ENCODE measurements around the gene WWOX.

Gene WWOX

DNA sequence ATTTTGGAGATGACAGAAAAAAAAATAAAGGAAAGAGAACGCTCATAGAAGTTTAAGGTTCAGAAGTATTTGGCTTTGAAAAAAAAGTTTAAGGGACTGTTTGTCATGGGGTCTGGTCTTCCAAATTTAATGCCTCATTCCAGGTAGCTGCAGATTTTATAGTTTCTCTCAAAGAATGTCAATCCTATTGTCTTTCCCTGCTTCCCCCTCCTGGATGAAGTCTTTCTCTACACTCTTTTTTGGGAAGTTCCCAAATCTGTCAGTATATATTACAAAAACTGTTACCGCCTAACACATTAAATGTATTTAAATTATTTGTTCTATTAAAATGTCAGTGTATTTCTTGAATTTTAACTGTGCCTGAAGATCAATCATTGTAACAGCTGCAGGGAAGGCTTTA is 1043.6 kb downstream of the WWOX start:
- TF ChIP-seq FOXP2 (optimal IDR thresholded peaks at IDR 0.05; ENCODE audit: control extremely low read depth, extremely low read length, insufficient read depth), result no peak
- no peak for TF ChIP-seq EZH2 (IDR thresholded peaks at IDR 0.05)
- TF ChIP-seq POLR2AphosphoS5 (IDR thresholded peaks at IDR 0.05; ENCODE audit: borderline replicate concordance, low read depth, low read length), result no peak
- H3K27ac ChIP-seq, result no peak overlapping the region
- DNase-seq (ENCODE audit: low read depth, low spot score), result no peak
- no peaks in the 10 kb centered on the region for H3K36me3 ChIP-seq (ENCODE audit: insufficient read depth, low read length)
- no peak overlapping the region for H3K9ac ChIP-seq (ENCODE audit: insufficient read length)
- H3K9me3 ChIP-seq (ENCODE audit: low read depth, low read length), result no peaks in the 10 kb centered on the region
- H3K4me3 ChIP-seq, result no peak overlapping the region

DNA sequence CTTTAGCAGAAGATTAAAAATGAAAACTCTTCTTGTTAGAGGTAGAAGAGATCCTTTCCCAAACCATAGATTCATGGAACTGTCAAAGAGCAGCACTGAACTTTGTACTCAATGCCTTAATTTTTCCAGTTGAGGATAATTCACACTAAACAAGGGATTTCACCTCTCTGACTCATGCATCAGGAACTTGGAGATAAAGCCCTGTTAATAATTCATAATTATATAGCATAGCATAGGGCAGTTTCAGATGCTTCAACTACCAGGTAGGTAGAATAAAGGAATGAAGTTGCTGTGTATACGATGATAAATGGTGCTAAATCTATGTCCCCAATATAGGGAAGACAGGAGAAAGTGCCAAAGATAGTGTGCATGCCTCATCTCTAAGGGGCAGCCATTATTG is 1050.7 kb downstream of the WWOX start:
- no peak for TF ChIP-seq POLR2AphosphoS5 (IDR thresholded peaks at IDR 0.05; ENCODE audit: borderline replicate concordance, low read depth, low read length)
- TF ChIP-seq FOXP2 (optimal IDR thresholded peaks at IDR 0.05; ENCODE audit: control extremely low read depth, extremely low read length, insufficient read depth), result no peak
- no peak for TF ChIP-seq EZH2 (IDR thresholded peaks at IDR 0.05)
- no peaks in the 10 kb centered on the region for H3K36me3 ChIP-seq (ENCODE audit: insufficient read depth, low read length)
- no peak overlapping the region for H3K27ac ChIP-seq
- no peak overlapping the region for H3K9ac ChIP-seq (ENCODE audit: insufficient read length)
- DNase-seq (ENCODE audit: low read depth, low spot score), result no peak
- no peaks in the 10 kb centered on the region for H3K9me3 ChIP-seq (ENCODE audit: low read depth, low read length)
- H3K4me3 ChIP-seq, result no peak overlapping the region

DNA sequence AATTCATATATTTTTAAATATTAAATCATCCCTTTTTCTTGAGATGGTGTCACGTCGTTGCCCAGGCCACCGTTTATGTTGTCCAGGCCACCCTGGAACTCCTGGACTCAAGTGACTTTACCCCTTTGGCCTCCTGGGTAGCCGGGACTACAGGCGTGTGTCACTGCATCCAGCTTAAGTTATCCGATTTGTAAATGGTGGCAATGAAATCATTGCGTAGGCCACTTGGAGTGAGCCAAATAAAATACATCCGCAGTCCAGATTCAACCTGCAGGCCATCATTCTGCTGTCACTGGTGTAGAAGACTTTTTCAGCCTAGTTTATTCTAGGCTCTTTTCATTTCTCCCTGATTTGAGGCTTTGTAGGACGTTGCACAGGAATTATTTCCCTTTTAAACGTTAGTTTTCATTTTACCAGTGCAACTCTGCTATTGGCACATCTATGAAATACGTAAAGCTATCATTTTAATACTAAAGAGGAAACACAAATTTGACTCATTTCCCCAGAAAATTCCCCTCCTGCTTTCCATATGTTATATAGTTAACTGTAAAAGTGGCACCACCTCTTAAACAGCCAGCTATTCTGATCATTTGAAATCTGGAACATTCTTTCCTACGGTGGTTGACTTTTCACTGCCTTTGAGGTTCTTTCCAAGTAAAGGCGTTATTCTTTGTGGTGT is 1051.3 kb downstream of the WWOX start:
- H3K9me3 ChIP-seq (ENCODE audit: low read depth, low read length), result no peaks in the 10 kb centered on the region
- H3K36me3 ChIP-seq (ENCODE audit: insufficient read depth, low read length), result no peaks in the 10 kb centered on the region
- TF ChIP-seq POLR2AphosphoS5 (IDR thresholded peaks at IDR 0.05; ENCODE audit: borderline replicate concordance, low read depth, low read length) (no peak), FOXP2 (optimal IDR thresholded peaks at IDR 0.05; ENCODE audit: control extremely low read depth, extremely low read length, insufficient read depth) (no peak), EZH2 (IDR thresholded peaks at IDR 0.05) (no peak)
- DNase-seq (ENCODE audit: low read depth, low spot score), result no peak
- H3K9ac ChIP-seq (ENCODE audit: insufficient read length), result no peak overlapping the region
- H3K27ac ChIP-seq, result no peak overlapping the region
- no peak overlapping the region for H3K4me3 ChIP-seq

DNA sequence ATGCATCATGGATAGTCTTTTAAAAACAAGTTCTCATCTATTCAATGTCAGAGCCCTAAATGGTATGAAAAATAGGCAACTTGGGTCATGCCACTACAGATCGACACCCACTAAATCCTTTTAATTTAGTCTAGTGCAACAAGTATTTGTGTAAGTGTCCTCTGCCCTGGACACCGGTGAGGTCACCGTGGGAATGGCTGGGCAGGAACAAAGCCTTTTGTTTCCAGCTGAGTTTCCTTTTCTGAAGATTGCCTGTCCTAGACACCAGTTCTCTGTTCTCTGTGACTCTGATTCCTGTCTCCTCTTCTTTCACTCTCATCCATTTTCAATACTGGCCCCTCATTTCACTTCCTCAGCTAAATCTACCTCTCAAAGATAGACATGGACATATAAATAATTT is 1054.6 kb downstream of the WWOX start:
- Histone ChIP-seq H3K27ac (no peak overlapping the region), H3K9ac (ENCODE audit: insufficient read length) (no peak overlapping the region), H3K4me3 (no peak overlapping the region), H3K9me3 (ENCODE audit: low read depth, low read length) (no peaks in the 10 kb centered on the region), H3K36me3 (ENCODE audit: insufficient read depth, low read length) (no peaks in the 10 kb centered on the region)
- TF ChIP-seq FOXP2 (optimal IDR thresholded peaks at IDR 0.05; ENCODE audit: control extremely low read depth, extremely low read length, insufficient read depth) (no peak), POLR2AphosphoS5 (IDR thresholded peaks at IDR 0.05; ENCODE audit: borderline replicate concordance, low read depth, low read length) (no peak), EZH2 (IDR thresholded peaks at IDR 0.05) (no peak)
- DNase-seq (ENCODE audit: low read depth, low spot score), result no peak

DNA sequence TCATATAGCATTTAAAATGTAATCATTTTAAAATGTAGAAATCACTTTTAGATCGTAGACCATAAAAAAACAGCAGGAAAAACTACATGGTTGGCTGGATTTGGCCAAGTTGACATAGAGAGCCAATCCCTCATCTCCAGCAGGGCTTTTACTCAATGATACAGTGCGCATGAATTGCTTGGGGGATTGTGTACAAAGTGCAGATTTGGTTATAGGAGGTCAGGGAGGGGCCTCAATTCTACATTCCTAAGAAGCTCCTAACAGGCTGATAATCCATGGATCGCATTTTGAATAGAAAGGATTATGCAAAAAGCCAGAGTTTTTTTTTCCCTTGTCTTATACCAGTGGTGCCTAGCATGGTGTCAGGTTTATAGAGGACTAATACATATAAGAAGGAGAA is 1056.0 kb downstream of the WWOX start:
- H3K4me3 ChIP-seq, result no peak overlapping the region
- H3K36me3 ChIP-seq (ENCODE audit: insufficient read depth, low read length), result no peaks in the 10 kb centered on the region
- no peaks in the 10 kb centered on the region for H3K9me3 ChIP-seq (ENCODE audit: low read depth, low read length)
- no peak overlapping the region for H3K9ac ChIP-seq (ENCODE audit: insufficient read length)
- no peak for DNase-seq (ENCODE audit: low read depth, low spot score)
- TF ChIP-seq POLR2AphosphoS5 (IDR thresholded peaks at IDR 0.05; ENCODE audit: borderline replicate concordance, low read depth, low read length) (no peak), EZH2 (IDR thresholded peaks at IDR 0.05) (no peak), FOXP2 (optimal IDR thresholded peaks at IDR 0.05; ENCODE audit: control extremely low read depth, extremely low read length, insufficient read depth) (no peak)
- no peak overlapping the region for H3K27ac ChIP-seq

DNA sequence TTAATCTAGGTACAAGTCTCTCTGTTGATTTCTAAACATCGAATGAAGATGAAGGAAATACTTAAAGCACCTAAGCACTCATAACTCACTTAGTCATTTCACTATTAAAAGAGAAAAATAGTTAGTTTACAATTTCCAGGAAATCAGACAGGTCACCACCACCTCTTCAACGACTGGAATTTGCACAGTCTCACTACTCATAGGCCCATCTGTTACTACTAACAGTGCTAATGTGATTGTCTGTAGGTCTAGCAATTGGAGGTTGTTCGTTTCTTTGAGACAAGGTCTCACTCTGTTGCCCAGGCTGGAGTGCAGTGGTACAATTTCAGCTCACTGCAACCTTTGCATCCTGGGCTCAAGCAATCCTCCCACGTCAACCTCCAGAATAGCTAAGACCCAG is 1056.5 kb downstream of the WWOX start:
- no peak for DNase-seq (ENCODE audit: low read depth, low spot score)
- Histone ChIP-seq H3K9me3 (ENCODE audit: low read depth, low read length) (no peaks in the 10 kb centered on the region), H3K9ac (ENCODE audit: insufficient read length) (no peak overlapping the region), H3K36me3 (ENCODE audit: insufficient read depth, low read length) (no peaks in the 10 kb centered on the region), H3K27ac (no peak overlapping the region), H3K4me3 (no peak overlapping the region)
- TF ChIP-seq FOXP2 (optimal IDR thresholded peaks at IDR 0.05; ENCODE audit: control extremely low read depth, extremely low read length, insufficient read depth) (no peak), POLR2AphosphoS5 (IDR thresholded peaks at IDR 0.05; ENCODE audit: borderline replicate concordance, low read depth, low read length) (no peak), EZH2 (IDR thresholded peaks at IDR 0.05) (no peak)

DNA sequence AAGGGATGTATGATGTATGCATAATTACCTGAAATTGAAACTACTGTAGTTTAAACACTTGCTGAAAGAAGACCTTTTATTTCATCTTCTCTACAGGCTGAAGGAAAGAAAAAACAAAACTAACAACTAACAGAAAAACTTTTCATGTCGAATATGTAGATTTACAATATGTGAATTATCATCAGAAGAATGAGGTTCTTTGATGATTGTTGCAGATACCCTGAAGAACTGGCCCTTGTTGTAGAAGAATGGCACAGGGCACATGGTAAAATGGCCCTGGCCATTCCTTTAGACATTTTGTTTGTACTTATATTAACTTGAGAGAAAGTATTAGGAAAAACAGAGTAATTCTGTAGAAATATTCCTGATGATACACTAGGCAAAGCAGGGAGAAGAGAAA is 1057.3 kb downstream of the WWOX start:
- no peak for TF ChIP-seq FOXP2 (optimal IDR thresholded peaks at IDR 0.05; ENCODE audit: control extremely low read depth, extremely low read length, insufficient read depth)
- no peak for TF ChIP-seq EZH2 (IDR thresholded peaks at IDR 0.05)
- no peak for TF ChIP-seq POLR2AphosphoS5 (IDR thresholded peaks at IDR 0.05; ENCODE audit: borderline replicate concordance, low read depth, low read length)
- no peak for DNase-seq (ENCODE audit: low read depth, low spot score)
- Histone ChIP-seq H3K4me3 (no peak overlapping the region), H3K36me3 (ENCODE audit: insufficient read depth, low read length) (no peaks in the 10 kb centered on the region), H3K27ac (no peak overlapping the region), H3K9ac (ENCODE audit: insufficient read length) (no peak overlapping the region), H3K9me3 (ENCODE audit: low read depth, low read length) (no peaks in the 10 kb centered on the region)

DNA sequence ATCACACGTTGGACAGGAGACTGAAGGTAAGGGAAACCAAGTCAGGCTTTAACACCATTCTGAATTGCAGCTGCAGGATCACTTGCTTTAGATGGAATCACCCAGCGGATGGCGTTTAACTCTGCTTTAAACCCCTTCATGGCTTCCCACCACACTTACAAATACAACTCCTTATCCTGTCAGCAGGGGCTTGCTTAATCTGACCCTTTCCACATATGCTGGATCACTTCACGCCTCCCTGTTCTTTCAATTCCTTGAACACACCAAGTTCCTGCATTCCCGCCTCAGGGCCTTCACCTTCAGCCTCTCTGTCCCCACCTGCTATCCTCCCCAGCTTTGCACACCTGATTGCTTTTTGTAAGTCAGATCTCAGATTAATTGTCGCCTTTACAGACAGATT is 1058.9 kb downstream of the WWOX start:
- H3K9ac ChIP-seq (ENCODE audit: insufficient read length), result no peak overlapping the region
- no peak overlapping the region for H3K27ac ChIP-seq
- H3K4me3 ChIP-seq, result no peak overlapping the region
- H3K9me3 ChIP-seq (ENCODE audit: low read depth, low read length), result no peaks in the 10 kb centered on the region
- H3K36me3 ChIP-seq (ENCODE audit: insufficient read depth, low read length), result no peaks in the 10 kb centered on the region
- no peak for TF ChIP-seq POLR2AphosphoS5 (IDR thresholded peaks at IDR 0.05; ENCODE audit: borderline replicate concordance, low read depth, low read length)
- TF ChIP-seq FOXP2 (optimal IDR thresholded peaks at IDR 0.05; ENCODE audit: control extremely low read depth, extremely low read length, insufficient read depth), result no peak
- no peak for TF ChIP-seq EZH2 (IDR thresholded peaks at IDR 0.05)
- DNase-seq (ENCODE audit: low read depth, low spot score), result no peak

Measured in SK-N-MC (cell line).